ENCODE measurements around the gene SHTN1.

The SHTN1 gene

DNA sequence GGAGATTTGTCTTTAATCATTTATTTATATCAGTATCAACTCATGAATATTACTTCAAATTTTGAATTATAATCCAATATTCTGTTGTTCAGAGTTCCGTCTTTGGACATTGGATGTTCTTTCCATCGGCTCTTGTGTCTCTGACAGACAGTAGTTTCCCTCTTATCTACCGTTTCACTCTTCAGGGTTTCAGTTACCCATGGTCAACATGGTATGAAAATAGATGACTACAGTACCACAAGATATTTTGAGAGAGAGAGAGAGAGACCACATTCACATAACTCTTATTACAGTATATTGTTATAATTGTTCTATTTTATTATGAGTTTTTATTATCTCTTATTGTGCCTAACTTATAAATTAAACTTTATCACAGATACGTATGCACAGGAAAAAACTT is 6.8 kb downstream of the SHTN1 start:
- CTCF ChIA-PET, result no interaction called here
- POLR2A ChIA-PET, result no interaction called here
- no peak for DNase-seq (ENCODE audit: extremely low spot score)
- TF ChIP-seq TARDBP (IDR thresholded peaks at IDR 0.05), result no peak
- no peak for TF ChIP-seq NFRKB (IDR thresholded peaks at IDR 0.05)
- TF ChIP-seq CTBP1 (IDR thresholded peaks at IDR 0.05; ENCODE audit: borderline replicate concordance), result no peak
- TF ChIP-seq BHLHE40 (IDR thresholded peaks at IDR 0.05; ENCODE audit: borderline replicate concordance), result no peak
- TF ChIP-seq ARNT (IDR thresholded peaks at IDR 0.05), result no peak
- TF ChIP-seq FOXK2 (IDR thresholded peaks at IDR 0.05), result no peak
- no peak for TF ChIP-seq ELF4 (IDR thresholded peaks at IDR 0.05)
- TF ChIP-seq FOXA1 (IDR thresholded peaks at IDR 0.05), result no peak
- TF ChIP-seq SUZ12 (IDR thresholded peaks at IDR 0.05), result no peak
- TF ChIP-seq, protein P1, sequence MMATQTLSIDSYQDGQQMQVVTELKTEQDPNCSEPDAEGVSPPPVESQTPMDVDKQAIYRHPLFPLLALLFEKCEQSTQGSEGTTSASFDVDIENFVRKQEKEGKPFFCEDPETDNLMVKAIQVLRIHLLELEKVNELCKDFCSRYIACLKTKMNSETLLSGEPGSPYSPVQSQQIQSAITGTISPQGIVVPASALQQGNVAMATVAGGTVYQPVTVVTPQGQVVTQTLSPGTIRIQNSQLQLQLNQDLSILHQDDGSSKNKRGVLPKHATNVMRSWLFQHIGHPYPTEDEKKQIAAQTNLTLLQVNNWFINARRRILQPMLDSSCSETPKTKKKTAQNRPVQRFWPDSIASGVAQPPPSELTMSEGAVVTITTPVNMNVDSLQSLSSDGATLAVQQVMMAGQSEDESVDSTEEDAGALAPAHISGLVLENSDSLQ (IDR thresholded peaks at IDR 0.05), result no peak
- no peak for TF ChIP-seq LEF1 (IDR thresholded peaks at IDR 0.05; ENCODE audit: borderline replicate concordance)
- no peak for TF ChIP-seq HDGF (IDR thresholded peaks at IDR 0.05; ENCODE audit: borderline replicate concordance)
- TF ChIP-seq FOXM1 (IDR thresholded peaks at IDR 0.05; ENCODE audit: borderline replicate concordance), result no peak
- TF ChIP-seq SP1 (IDR thresholded peaks at IDR 0.05), result no peak
- TF ChIP-seq L3MBTL2 (conservative IDR thresholded peaks at IDR 0.05), result no peak
- TF ChIP-seq ZNF384 (IDR thresholded peaks at IDR 0.05), result no peak

GRCh38 chr10:116997015-116997414 is 8.0 kb downstream of the SHTN1 start:
- TF ChIP-seq ARNT (IDR thresholded peaks at IDR 0.05), result no peak
- TF ChIP-seq LEF1 (IDR thresholded peaks at IDR 0.05; ENCODE audit: borderline replicate concordance), result no peak
- TF ChIP-seq ELF4 (IDR thresholded peaks at IDR 0.05), result no peak
- TF ChIP-seq HDGF (IDR thresholded peaks at IDR 0.05; ENCODE audit: borderline replicate concordance), result no peak
- TF ChIP-seq FOXM1 (IDR thresholded peaks at IDR 0.05; ENCODE audit: borderline replicate concordance), result no peak
- TF ChIP-seq CTBP1 (IDR thresholded peaks at IDR 0.05; ENCODE audit: borderline replicate concordance), result no peak
- no peak for TF ChIP-seq SUZ12 (IDR thresholded peaks at IDR 0.05)
- TF ChIP-seq FOXK2 (IDR thresholded peaks at IDR 0.05), result no peak
- no peak for TF ChIP-seq L3MBTL2 (conservative IDR thresholded peaks at IDR 0.05)
- no peak for TF ChIP-seq FOXA1 (IDR thresholded peaks at IDR 0.05)
- no peak for TF ChIP-seq TARDBP (IDR thresholded peaks at IDR 0.05)
- TF ChIP-seq, protein P1 (IDR thresholded peaks at IDR 0.05), result no peak
- TF ChIP-seq NFRKB (IDR thresholded peaks at IDR 0.05), result no peak
- TF ChIP-seq SP1 (IDR thresholded peaks at IDR 0.05), result no peak
- ChIA-PET CTCF (no interaction called here), POLR2A (no interaction called here)
- DNase-seq (ENCODE audit: extremely low spot score), result no peak

DNA sequence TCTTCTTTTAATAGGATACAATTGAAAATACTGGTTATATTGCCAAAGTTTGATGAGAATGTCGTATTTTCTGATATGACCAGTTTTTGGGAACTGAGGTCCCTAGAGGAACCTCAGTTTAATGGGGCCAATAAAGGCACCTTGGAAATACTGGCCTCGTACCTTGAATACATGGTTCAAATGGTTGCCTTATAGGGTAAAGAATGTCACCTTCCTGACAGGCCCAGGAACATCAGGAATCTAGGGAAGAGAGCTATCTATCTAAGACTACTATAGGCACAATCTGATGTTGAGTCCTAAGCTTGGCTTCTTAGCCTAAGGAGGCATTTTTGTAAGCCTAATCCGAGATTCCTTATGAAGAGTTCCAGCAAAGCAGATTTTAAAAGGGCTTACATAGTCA is 9.3 kb downstream of the SHTN1 start:
- ChIA-PET POLR2A (interaction anchor here (1.0 kb wide), 1 partner anchor 9 kb away, joined by 3 read pairs; no protein-coding TSS in a partner anchor), CTCF (interaction anchor here (0.6 kb wide), 1 partner anchor 15 kb away, joined by 3 read pairs; no protein-coding TSS in a partner anchor)
- no peak for DNase-seq (ENCODE audit: extremely low spot score)
- TF ChIP-seq NFRKB (IDR thresholded peaks at IDR 0.05) (no peak), SUZ12 (IDR thresholded peaks at IDR 0.05) (no peak), HDGF (IDR thresholded peaks at IDR 0.05; ENCODE audit: borderline replicate concordance) (no peak), BHLHE40 (IDR thresholded peaks at IDR 0.05; ENCODE audit: borderline replicate concordance) (no peak), L3MBTL2 (conservative IDR thresholded peaks at IDR 0.05) (no peak), LEF1 (IDR thresholded peaks at IDR 0.05; ENCODE audit: borderline replicate concordance) (no peak), FOXK2 (IDR thresholded peaks at IDR 0.05) (no peak), FOXM1 (IDR thresholded peaks at IDR 0.05; ENCODE audit: borderline replicate concordance) (no peak), ZNF384 (IDR thresholded peaks at IDR 0.05) (no peak), FOXA1 (IDR thresholded peaks at IDR 0.05) (no peak), ELF4 (IDR thresholded peaks at IDR 0.05) (no peak), TARDBP (IDR thresholded peaks at IDR 0.05) (no peak), ARNT (IDR thresholded peaks at IDR 0.05) (no peak), CTBP1 (IDR thresholded peaks at IDR 0.05; ENCODE audit: borderline replicate concordance) (no peak)
- TF ChIP-seq, protein P1 (IDR thresholded peaks at IDR 0.05), result no peak

DNA sequence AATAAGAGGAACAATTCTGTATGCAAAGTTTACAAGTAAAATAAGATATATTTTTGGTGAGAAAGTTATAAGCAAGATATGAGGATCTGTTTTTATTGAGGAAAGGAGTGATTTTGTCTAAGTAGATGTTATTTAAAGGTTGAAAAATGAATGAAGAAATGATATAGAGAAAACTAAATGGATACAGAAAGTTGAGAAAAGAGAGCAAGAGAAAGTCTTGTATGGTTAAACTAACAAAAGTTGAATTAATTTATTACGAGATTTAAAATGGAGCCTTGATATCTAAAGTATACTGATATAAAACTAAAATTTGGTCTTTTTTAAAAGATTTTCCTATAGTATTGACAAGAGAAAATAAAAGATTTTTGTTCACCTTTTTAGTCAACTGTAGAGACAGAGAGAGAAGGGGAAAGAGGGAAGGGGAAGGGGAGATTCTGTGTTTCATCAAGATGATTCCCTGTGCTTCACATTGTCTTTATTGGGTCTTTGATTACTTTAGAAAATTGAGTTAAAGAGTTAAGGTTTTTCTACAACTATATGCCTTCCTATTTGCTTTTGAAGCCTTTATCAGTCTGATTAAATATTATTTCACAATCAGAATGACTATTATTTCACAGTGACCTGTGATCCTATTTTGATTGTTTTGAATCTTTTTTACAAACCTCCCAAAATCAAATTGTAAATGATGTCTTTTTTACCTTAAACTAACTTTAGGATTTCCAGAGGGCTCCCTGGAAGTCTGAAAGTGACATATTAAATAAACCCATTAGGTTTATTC is 10.7 kb downstream of the SHTN1 start:
- ChIA-PET CTCF (no interaction called here), POLR2A (no interaction called here)
- no peak for DNase-seq (ENCODE audit: extremely low spot score)
- TF ChIP-seq, protein P1 (IDR thresholded peaks at IDR 0.05), result no peak
- TF ChIP-seq SP1 (IDR thresholded peaks at IDR 0.05) (no peak), FOXA1 (IDR thresholded peaks at IDR 0.05) (no peak), LEF1 (IDR thresholded peaks at IDR 0.05; ENCODE audit: borderline replicate concordance) (no peak), HDGF (IDR thresholded peaks at IDR 0.05; ENCODE audit: borderline replicate concordance) (no peak), FOXK2 (IDR thresholded peaks at IDR 0.05) (no peak), TARDBP (IDR thresholded peaks at IDR 0.05) (no peak), SUZ12 (IDR thresholded peaks at IDR 0.05) (no peak), NFRKB (IDR thresholded peaks at IDR 0.05) (no peak), CTBP1 (IDR thresholded peaks at IDR 0.05; ENCODE audit: borderline replicate concordance) (no peak), FOXM1 (IDR thresholded peaks at IDR 0.05; ENCODE audit: borderline replicate concordance) (no peak), BHLHE40 (IDR thresholded peaks at IDR 0.05; ENCODE audit: borderline replicate concordance) (no peak), ELF4 (IDR thresholded peaks at IDR 0.05) (no peak), ARNT (IDR thresholded peaks at IDR 0.05) (no peak), ZNF384 (IDR thresholded peaks at IDR 0.05) (no peak), L3MBTL2 (conservative IDR thresholded peaks at IDR 0.05) (no peak)

- ChIA-PET CTCF (no interaction called here), POLR2A (interaction anchor here (1.4 kb wide), 1 partner anchor 11 kb away, joined by 6 read pairs; the partner anchor contains the start of gene SHTN1)
- DNase-seq (ENCODE audit: extremely low spot score), result no peak
- no peak for TF ChIP-seq HDGF (IDR thresholded peaks at IDR 0.05; ENCODE audit: borderline replicate concordance)
- TF ChIP-seq NFRKB (IDR thresholded peaks at IDR 0.05), result no peak
- TF ChIP-seq FOXM1 (IDR thresholded peaks at IDR 0.05; ENCODE audit: borderline replicate concordance), result no peak
- no peak for TF ChIP-seq SP1 (IDR thresholded peaks at IDR 0.05)
- no peak for TF ChIP-seq CTBP1 (IDR thresholded peaks at IDR 0.05; ENCODE audit: borderline replicate concordance)
- no peak for TF ChIP-seq BHLHE40 (IDR thresholded peaks at IDR 0.05; ENCODE audit: borderline replicate concordance)
- no peak for TF ChIP-seq ELF4 (IDR thresholded peaks at IDR 0.05)
Observed at GRCh38 chr10:116993610-116994009, 11.4 kb downstream of the SHTN1 start.
